Ovary (tissue), 9 donors: ENCODE data around the gene WBP1L. TPM values are rescaled to one million over a fixed set of nuclear protein-coding genes. Genes with fewer than 3 reads are reported as not detected.
A peak's percentile ranks its signal among the peaks of the same experiment; 100 is the strongest.

Experiments used
- DNase-seq, 5 donors: peaks; one replicate each; pipeline ENCODE4 v3.0.0-alpha.2; 2019 to 2020
- H3K27ac ChIP-seq, 2 donors: fragments of 200-600 bp; one replicate each; pipeline versions ENCODE4 v1.5.1 to v1.8.0; 2019 to 2022
- H3K27me3 ChIP-seq: fragments of 200-600 bp; one replicate; pipeline ENCODE4 v1.8.0; 2022
- H3K36me3 ChIP-seq: fragments of 200-600 bp; sonication (generic); one replicate; pipeline ENCODE4 v1.5.1; 2019
- H3K4me1 ChIP-seq: one replicate; pipeline ENCODE4 v1.8.1; 2013; ENCODE audit warnings: mild to moderate bottlenecking, moderate library complexity; ENCODE audit not compliant: insufficient read depth
- H3K4me3 ChIP-seq: fragments of 200-600 bp; sonication (generic); one replicate; pipeline ENCODE4 v1.5.1; 2017
- H3K9me3 ChIP-seq, 2 donors: fragments of 200-600 bp in 1 of 2; sonication (generic) in 1 of 2; one replicate each; pipeline versions ENCODE4 v1.5.1 to v1.8.1; 2013 to 2019; ENCODE audit warnings: mild to moderate bottlenecking in 1 of 2, moderate library complexity in 1 of 2
- CTCF ChIP-seq, 3 donors: fragments of 450-650 bp in 2 of 3; fragments of 200-600 bp in 1 of 3; IDR thresholded peaks; one replicate each; pipeline versions ENCODE4 v1.5.1 to v1.8.0; 2016 to 2022; ENCODE audit warnings: antibody characterized with exemption in 3 of 3, mild to moderate bottlenecking in 1 of 3
- EP300 ChIP-seq: sonication (generic); formaldehyde crosslinking; IDR thresholded peaks from one replicate; pipeline ENCODE4 v1.6.1; 2017; ENCODE audit warnings: antibody characterized with exemption
- POLR2A ChIP-seq: fragments of 450-650 bp; IDR thresholded peaks from one replicate; pipeline ENCODE4 v1.6.1; 2017; ENCODE audit warnings: antibody characterized with exemption, mild to moderate bottlenecking, moderate library complexity
- WGBS, 3 donors: extraction: QIAGEN DNeasy Blood & Tissue Kit in 1 of 3; methylation state at CpG; one replicate each; pipeline versions ENCODE4 v1.1.5 to v1.1.7; 2013 to 2017; 5-methylcytosine and 5-hydroxymethylcytosine counted together
- intact Hi-C, 4 donors: fragments of 100-400 bp; cut with DNase I; formaldehyde crosslinking; loops; one replicate each; pipeline versions ENCODE4 v1.11.0 to v1.15.1; 2022 to 2023
- polyA plus RNA-seq, 2 donors: library from polyadenylated mRNA; stranded (reverse); fragments of 200-250 nt in 1 of 2; fragments of 350-450 nt in 1 of 2; fragmentation: Illumina TruSeq in 1 of 2; extraction: RNeasy Lipid Tissue Mini Kit (QIAGEN cat#74804) in 1 of 2; gene quantifications; one replicate each; pipeline ENCODE4 v1.2.3, GENCODE V29; 2013 to 2014
- total RNA-seq, 7 donors: library from RNA; depleted of rRNA in 2 of 7; stranded (reverse); fragments of >200 nt in 2 of 7; fragmentation: NEBNext Ultra II Directional in 3 of 7; extraction: Animal tissue kit (Norgen Biotek cat#: 25700) in 3 of 7; gene quantifications; one replicate each; pipeline versions ENCODE4 v1.1.0 to v1.2.4, GENCODE V29; 2016 to 2023
- donor health status: DM: no; HTN: no; CAD: no; lungs with moderate emphysema.
- donor health status: DM: no; HTN: no; CAD: no.
- donor health status: Bipolar disorder and iron deficiency.
- donor health status: DM: yes; HTN: yes; CAD: no.
- donor health status: DM: no; HTN: no; CAD: no.
- donor health status: DM: yes; HTN: yes; CAD: no.

Gene WBP1L
- total and polyA plus RNA-seq, 9 donors, result 40.6 to 71.8 (median 51.1) TPM

DNA sequence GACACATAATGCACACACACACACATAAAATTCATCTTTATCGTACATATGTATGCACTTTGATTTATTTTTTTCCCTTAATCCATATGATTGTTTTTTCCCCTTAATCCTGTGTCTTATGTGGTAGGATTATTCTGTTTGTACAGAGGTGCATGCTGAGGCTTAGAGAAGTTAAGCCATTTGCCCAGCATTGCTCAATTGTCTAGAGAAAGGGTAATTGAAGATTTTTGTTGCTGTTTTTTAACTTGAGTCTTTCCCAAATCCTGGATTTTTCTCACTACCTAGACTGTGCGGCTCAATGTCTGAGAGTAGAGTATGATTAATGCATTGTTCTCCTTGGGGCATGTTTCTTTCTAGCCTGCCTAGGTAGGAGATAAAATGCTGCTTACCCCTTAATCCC lies 35.0 kb downstream of the WBP1L start:
- no peaks in the 10 kb centered on the region for H3K9me3 ChIP-seq
- H3K36me3 ChIP-seq, result no peaks in the 10 kb centered on the region
- intact Hi-C loops, result no loop called here
- no peak overlapping the region for H3K4me3 ChIP-seq
- DNase-seq, result peak in 1 of 5 donors; percentile 8
- H3K4me1 ChIP-seq, result peaks cover 56% of the 10 kb centered on the region
- no peaks in the 10 kb centered on the region for H3K27me3 ChIP-seq
- H3K27ac ChIP-seq, result no peak overlapping the region
- WGBS, 3 donors, result 75 to 87% (median 85%) methylated on average over 2 of the region's 2 CpGs
- TF ChIP-seq EP300 (no peak), CTCF (IDR thresholded peaks at IDR 0.05) (no peak), POLR2A (no peak)

GRCh38 chr10:102779680-102780526 lies 36.2 kb downstream of the WBP1L start:
- WGBS, 3 donors, result 59 to 75% (median 62%) methylated on average over 10 of the region's 10 CpGs
- no peak for TF ChIP-seq CTCF (IDR thresholded peaks at IDR 0.05)
- no peak for TF ChIP-seq EP300
- TF ChIP-seq POLR2A, result no peak

GRCh38 chr10:102780527-102780808 lies 36.7 kb downstream of the WBP1L start:
- H3K27me3 ChIP-seq, result no peaks in the 10 kb centered on the region
- peaks cover 43% of the 10 kb centered on the region for H3K4me1 ChIP-seq
- TF ChIP-seq EP300 (no peak), CTCF (IDR thresholded peaks at IDR 0.05) (no peak), POLR2A (no peak)
- H3K9me3 ChIP-seq, result no peaks in the 10 kb centered on the region
- intact Hi-C loops, result no loop called here
- DNase-seq, result peak in 1 of 5 donors; percentile 3
- WGBS, 3 donors, result 97 to 100% (median 100%) methylated on average over 1 of the region's 1 CpG
- peak overlapping the region in 1 of 2 donors; percentile 89 for H3K27ac ChIP-seq
- H3K36me3 ChIP-seq, result no peaks in the 10 kb centered on the region
- no peak overlapping the region for H3K4me3 ChIP-seq

More at GRCh38 chr10:102779680-102780526, 36.2 kb downstream of the WBP1L start:
- peaks cover 46% of the 10 kb centered on the region for H3K4me1 ChIP-seq
- DNase-seq, result no peak
- no peaks in the 10 kb centered on the region for H3K36me3 ChIP-seq
- no peak overlapping the region for H3K4me3 ChIP-seq
- no peaks in the 10 kb centered on the region for H3K27me3 ChIP-seq
- intact Hi-C loops, result no loop called here
- no peaks in the 10 kb centered on the region for H3K9me3 ChIP-seq
- H3K27ac ChIP-seq, result peak overlapping the region in 1 of 2 donors; percentile 89

DNA sequence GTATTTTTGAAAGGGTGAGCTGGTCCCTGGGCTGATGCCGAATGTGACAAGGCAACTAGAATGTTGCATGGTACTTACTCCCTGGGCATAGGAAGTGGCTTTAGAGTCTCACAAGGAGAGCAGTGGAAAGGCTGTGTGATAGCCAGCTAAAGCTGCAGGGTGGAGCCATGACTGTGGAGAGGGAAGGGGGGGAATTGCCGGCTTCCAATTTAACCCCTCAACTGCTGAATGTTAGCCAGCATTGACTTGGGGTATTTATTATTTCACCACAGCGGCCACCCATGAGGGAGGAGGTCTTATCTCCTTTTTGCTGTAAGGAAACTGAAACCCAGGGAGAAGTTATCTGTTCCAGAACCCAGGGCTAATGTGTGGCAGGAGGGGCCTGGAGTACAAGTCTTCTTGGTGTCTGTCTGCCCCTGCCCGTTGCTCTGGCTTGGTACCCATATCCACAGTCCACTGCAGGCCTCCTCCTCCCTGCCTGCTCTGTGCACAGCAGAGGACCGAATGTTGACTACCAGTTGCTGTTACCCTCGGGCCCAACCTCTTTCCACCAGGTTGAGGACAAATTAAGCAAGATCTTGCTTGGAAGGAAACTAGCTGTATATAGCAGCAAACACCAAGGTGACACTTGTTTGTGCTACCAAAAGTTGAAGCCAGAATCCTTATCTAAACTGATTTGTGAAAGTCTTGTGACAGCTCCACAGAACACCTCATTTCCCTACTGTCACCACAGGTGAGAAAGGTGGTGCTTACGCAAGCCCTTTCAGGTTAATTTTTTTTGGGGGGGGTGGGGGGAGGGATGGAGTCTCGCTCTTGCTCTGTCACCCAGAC lies 37.6 kb downstream of the WBP1L start:
- intact Hi-C loops, result no loop called here
- no peaks in the 10 kb centered on the region for H3K27me3 ChIP-seq

More for the DNA sequence above, 37.6 kb downstream of the WBP1L start:
- TF ChIP-seq CTCF (IDR thresholded peaks at IDR 0.05) (no peak), EP300 (no peak), POLR2A (no peak)
- peaks cover 41% of the 10 kb centered on the region for H3K4me1 ChIP-seq
- peak overlapping the region; percentile 9 to 89 for H3K27ac ChIP-seq
- no peaks in the 10 kb centered on the region for H3K9me3 ChIP-seq
- H3K36me3 ChIP-seq, result no peaks in the 10 kb centered on the region
- no peak overlapping the region for H3K4me3 ChIP-seq
- peak in 4 of 5 donors; percentile 37 to 59 (median 49) for DNase-seq
- 22 to 30% (median 26%) methylated on average over 8 of the region's 8 CpGs for WGBS, 3 donors
